ENCODE results near the gene CCDC107.

DNA sequence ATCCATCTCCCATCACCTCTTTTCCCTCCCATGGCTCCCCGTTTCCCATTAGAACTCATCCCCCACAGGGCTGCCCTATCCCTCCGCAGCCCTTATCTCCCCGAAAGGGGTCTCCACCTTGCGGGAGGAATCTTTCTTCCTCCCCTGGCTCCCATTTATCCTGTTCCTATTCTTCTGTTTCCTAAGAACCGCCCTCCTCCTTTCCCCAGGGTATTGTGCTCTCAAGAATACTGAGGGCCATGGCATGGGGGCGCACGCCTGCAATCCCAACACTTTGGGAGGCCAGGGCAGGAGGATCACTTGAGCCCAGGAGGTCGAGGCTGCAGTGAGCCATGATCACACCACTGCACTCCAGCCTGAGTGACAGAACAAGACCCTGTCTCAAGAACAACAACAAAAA lies 40.5 kb upstream of the CCDC107 start:
- TF ChIP-seq GATA3 (IDR thresholded peaks at IDR 0.05; ENCODE audit: low read depth, low read length) (no peak), GATA2 (IDR thresholded peaks at IDR 0.05; ENCODE audit: low read depth, low read length) (no peak)
